ENCODE measurements around the gene KRTAP9-6.

DNA sequence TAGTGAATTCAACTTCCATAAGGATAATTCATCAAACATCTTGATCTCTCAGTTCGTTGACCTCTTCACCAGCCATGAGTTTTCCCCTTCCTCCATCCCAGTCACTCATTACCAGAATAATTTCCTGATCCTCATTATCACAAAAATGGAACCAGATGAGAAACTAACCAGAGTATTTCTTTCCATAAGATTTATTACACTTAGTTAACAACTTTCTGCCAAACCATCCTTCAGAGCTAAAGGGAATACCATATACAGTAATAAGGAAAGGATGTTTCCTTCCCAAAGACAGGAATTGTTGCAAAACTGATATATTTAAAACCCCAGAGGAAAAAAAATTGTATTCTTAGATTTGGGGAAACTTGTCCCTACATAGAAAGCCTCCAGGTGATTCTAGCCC, 28.8 kb downstream of the KRTAP9-6 start:
- TF ChIP-seq, protein P1, sequence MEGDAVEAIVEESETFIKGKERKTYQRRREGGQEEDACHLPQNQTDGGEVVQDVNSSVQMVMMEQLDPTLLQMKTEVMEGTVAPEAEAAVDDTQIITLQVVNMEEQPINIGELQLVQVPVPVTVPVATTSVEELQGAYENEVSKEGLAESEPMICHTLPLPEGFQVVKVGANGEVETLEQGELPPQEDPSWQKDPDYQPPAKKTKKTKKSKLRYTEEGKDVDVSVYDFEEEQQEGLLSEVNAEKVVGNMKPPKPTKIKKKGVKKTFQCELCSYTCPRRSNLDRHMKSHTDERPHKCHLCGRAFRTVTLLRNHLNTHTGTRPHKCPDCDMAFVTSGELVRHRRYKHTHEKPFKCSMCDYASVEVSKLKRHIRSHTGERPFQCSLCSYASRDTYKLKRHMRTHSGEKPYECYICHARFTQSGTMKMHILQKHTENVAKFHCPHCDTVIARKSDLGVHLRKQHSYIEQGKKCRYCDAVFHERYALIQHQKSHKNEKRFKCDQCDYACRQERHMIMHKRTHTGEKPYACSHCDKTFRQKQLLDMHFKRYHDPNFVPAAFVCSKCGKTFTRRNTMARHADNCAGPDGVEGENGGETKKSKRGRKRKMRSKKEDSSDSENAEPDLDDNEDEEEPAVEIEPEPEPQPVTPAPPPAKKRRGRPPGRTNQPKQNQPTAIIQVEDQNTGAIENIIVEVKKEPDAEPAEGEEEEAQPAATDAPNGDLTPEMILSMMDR (IDR thresholded peaks at IDR 0.05; ENCODE audit: low read length) = no peak
- no peak for TF ChIP-seq EZH2 (IDR thresholded peaks at IDR 0.05; ENCODE audit: borderline replicate concordance, low read length)
